ENCODE results near the gene PPARGC1A. TPM values are rescaled to one million over a fixed set of nuclear protein-coding genes. Genes with fewer than 3 reads are reported as not detected.

PPARGC1A gene
- total RNA-seq, 2 experiments from 2014 or later, result not detected

GRCh38 chr4:23922541-23923111, 32.8 kb upstream of the PPARGC1A start:
- Mint-ChIP-seq H3K4me3 (no peak overlapping the region), H3K36me3 (no peaks in the 10 kb centered on the region), H3K9me3 (peaks cover 2% of the 10 kb centered on the region), H3K27me3 (no peaks in the 10 kb centered on the region), H3K4me1 (no peaks in the 10 kb centered on the region), H3K27ac (no peak overlapping the region)
- DNase-seq (no peak), ATAC-seq (ENCODE audit: low read depth) (no peak)
- POLR2A ChIA-PET, result no interaction called here

DNA sequence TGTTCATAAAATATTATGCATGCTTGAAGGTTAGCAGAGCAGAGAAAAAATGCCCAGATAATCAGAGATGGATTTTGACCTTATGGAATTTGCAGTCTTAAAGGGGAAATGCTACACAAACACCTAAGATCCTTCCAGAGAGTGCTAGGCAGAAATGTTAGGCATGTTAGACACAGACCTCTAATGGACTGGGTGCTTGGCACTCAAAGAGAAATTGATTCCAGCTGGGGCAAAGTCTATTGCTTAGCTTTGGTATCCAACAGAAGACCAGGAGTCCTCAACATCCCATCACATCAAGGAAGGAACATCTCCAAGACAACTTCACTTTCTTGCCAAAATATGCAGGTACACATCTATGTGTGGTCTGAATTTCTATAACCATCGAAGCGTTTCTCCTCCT, 32.2 kb upstream of the PPARGC1A start:
- Mint-ChIP-seq H3K9me3 (peaks cover 2% of the 10 kb centered on the region), H3K27me3 (no peaks in the 10 kb centered on the region), H3K4me3 (no peak overlapping the region), H3K4me1 (no peaks in the 10 kb centered on the region), H3K36me3 (no peaks in the 10 kb centered on the region), H3K27ac (no peak overlapping the region)
- DNase-seq (no peak), ATAC-seq (ENCODE audit: low read depth) (no peak)
- POLR2A ChIA-PET, result no interaction called here

DNA sequence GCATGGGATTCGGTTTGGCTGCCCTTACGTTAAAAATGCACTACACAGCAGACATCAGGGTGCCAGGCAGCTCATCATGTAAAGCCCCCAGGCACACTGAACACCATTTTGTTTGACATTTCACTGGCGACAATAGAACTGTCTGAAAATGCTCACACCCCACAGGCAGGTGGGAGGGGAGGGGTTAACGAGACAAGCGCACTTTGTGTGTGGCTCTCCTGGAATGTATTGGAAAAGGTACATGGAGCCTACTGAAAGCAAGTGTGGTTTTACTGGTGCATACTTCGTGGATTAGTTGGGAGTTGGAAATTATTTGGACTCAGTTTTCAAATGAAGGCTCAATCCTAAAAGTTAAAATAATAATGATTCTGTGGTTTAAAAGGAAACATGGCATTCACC, 31.6 kb upstream of the PPARGC1A start:
- peaks cover 2% of the 10 kb centered on the region for H3K9me3 Mint-ChIP-seq
- no peaks in the 10 kb centered on the region for H3K4me1 Mint-ChIP-seq
- no peak for DNase-seq
- ATAC-seq (ENCODE audit: low read depth), result no peak
- H3K27me3 Mint-ChIP-seq, result no peaks in the 10 kb centered on the region
- no peaks in the 10 kb centered on the region for H3K36me3 Mint-ChIP-seq
- H3K27ac Mint-ChIP-seq, result no peak overlapping the region
- H3K4me3 Mint-ChIP-seq, result no peak overlapping the region
- POLR2A ChIA-PET, result no interaction called here

DNA sequence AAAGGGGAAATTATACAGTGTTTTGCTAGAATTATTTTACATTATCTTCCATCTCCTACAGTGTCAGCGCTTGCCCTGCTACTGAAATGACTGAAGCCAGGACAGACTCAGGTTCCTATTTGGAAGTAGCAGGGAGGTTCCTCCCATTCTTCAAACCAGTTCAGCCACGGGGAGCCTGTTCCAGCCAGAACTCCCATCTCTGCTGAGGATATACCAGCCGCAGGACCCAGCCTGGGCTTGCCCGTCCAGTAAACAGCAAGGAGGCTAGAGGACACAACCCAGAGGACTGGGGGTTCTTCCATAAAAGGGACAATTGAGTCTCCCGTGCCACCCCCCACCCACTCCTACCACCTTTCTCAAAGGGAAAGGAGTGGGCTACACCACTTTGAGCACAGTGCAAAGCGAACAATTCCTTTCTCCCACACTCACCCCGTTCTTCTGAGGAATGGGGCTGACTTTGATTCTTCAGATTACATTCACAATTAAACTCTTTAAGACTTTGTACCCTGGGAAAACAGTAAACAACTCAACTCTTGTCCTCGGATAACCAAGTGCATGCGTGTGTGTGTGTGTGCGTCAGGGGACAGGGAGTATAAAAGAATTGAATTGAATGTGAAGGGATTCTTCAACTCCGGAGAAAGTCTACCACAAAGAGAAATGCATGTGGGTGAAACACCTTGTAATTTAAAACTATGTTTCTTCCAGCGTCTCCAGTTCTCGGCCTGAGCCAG, 31.0 kb upstream of the PPARGC1A start:
- Mint-ChIP-seq H3K4me3 (no peak overlapping the region), H3K9me3 (peaks cover 2% of the 10 kb centered on the region), H3K36me3 (no peaks in the 10 kb centered on the region), H3K27ac (no peak overlapping the region), H3K4me1 (no peaks in the 10 kb centered on the region), H3K27me3 (no peaks in the 10 kb centered on the region)
- POLR2A ChIA-PET, result no interaction called here
- ATAC-seq (ENCODE audit: low read depth) (no peak), DNase-seq (no peak)

DNA sequence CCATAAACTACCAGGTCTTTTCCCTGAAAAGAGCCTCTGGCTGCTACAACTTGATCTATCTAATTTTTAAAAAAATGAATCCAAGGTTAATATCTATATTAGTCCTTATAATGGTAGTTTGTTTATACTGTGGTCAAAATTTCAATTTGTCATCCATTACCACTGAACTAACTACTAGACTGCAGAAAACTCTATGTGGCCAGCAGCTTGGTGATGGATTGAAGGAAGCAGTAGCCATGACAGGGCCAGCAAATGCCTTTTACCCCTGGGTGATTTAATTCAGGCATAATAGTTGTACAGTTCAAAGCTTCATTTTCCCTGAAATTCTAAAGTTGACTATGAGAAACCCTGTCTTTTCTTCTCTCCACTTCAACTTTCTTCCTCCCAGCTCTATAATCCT, 30.4 kb upstream of the PPARGC1A start:
- ATAC-seq (ENCODE audit: low read depth) (no peak), DNase-seq (no peak)
- H3K9me3 Mint-ChIP-seq, result peaks cover 2% of the 10 kb centered on the region
- H3K4me3 Mint-ChIP-seq, result no peak overlapping the region
- no peaks in the 10 kb centered on the region for H3K4me1 Mint-ChIP-seq
- POLR2A ChIA-PET, result no interaction called here
- peaks cover 2% of the 10 kb centered on the region for H3K27me3 Mint-ChIP-seq
- H3K36me3 Mint-ChIP-seq, result no peaks in the 10 kb centered on the region
- H3K27ac Mint-ChIP-seq, result no peak overlapping the region

- Mint-ChIP-seq H3K27ac (no peak overlapping the region), H3K4me3 (no peak overlapping the region), H3K36me3 (no peaks in the 10 kb centered on the region), H3K4me1 (no peaks in the 10 kb centered on the region), H3K9me3 (no peaks in the 10 kb centered on the region), H3K27me3 (peaks cover 2% of the 10 kb centered on the region)
- ATAC-seq (ENCODE audit: low read depth), result no peak
- no peak for DNase-seq
- POLR2A ChIA-PET, result no interaction called here
These were observed 26.4 kb upstream of the PPARGC1A start for GRCh38 chr4:23916282-23916681.

GRCh38 chr4:23915459-23916132, 25.7 kb upstream of the PPARGC1A start:
- ATAC-seq (ENCODE audit: low read depth) (no peak), DNase-seq (no peak)
- POLR2A ChIA-PET, result no interaction called here
- no peaks in the 10 kb centered on the region for H3K4me1 Mint-ChIP-seq
- no peaks in the 10 kb centered on the region for H3K9me3 Mint-ChIP-seq
- H3K27ac Mint-ChIP-seq, result no peak overlapping the region
- no peak overlapping the region for H3K4me3 Mint-ChIP-seq
- H3K36me3 Mint-ChIP-seq, result no peaks in the 10 kb centered on the region
- peaks cover 2% of the 10 kb centered on the region for H3K27me3 Mint-ChIP-seq

GRCh38 chr4:23911675-23912455, 22.0 kb upstream of the PPARGC1A start:
- no peaks in the 10 kb centered on the region for H3K36me3 Mint-ChIP-seq
- DNase-seq (no peak), ATAC-seq (ENCODE audit: low read depth) (no peak)
- H3K4me1 Mint-ChIP-seq, result no peaks in the 10 kb centered on the region
- no peak overlapping the region for H3K27ac Mint-ChIP-seq
- no peaks in the 10 kb centered on the region for H3K9me3 Mint-ChIP-seq
- POLR2A ChIA-PET, result no interaction called here
- H3K4me3 Mint-ChIP-seq, result no peak overlapping the region
- peaks cover 2% of the 10 kb centered on the region for H3K27me3 Mint-ChIP-seq

- Mint-ChIP-seq H3K36me3 (no peaks in the 10 kb centered on the region), H3K4me1 (no peaks in the 10 kb centered on the region), H3K9me3 (no peaks in the 10 kb centered on the region), H3K27ac (no peak overlapping the region), H3K4me3 (no peak overlapping the region), H3K27me3 (no peaks in the 10 kb centered on the region)
- POLR2A ChIA-PET, result no interaction called here
- ATAC-seq (ENCODE audit: low read depth) (no peak), DNase-seq (no peak)
These were observed 19.8 kb upstream of the PPARGC1A start for GRCh38 chr4:23909671-23910070.

DNA sequence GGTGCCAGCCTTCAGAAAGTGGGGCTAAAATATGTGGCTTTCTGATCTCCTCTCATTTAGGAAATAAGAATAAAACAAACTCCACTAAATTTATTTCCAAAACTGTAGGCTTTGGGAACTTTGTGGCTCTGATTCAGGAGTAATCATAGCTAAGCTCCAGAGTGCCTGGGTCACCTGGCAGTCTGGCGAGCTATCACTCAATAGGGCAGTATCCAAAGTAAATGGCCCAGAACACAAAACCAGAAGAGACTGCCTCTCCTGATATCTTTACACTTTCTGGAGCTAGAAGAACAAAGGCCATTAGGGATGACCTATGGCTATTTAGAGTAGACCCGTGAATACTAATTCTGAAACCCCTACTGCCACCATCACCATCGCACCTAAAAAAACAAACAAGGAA, 17.0 kb upstream of the PPARGC1A start:
- H3K4me3 Mint-ChIP-seq, result no peak overlapping the region
- no peaks in the 10 kb centered on the region for H3K4me1 Mint-ChIP-seq
- H3K36me3 Mint-ChIP-seq, result no peaks in the 10 kb centered on the region
- DNase-seq, result no peak
- POLR2A ChIA-PET, result no interaction called here
- H3K27ac Mint-ChIP-seq, result no peak overlapping the region
- no peaks in the 10 kb centered on the region for H3K27me3 Mint-ChIP-seq
- no peak for ATAC-seq (ENCODE audit: low read depth)
- no peaks in the 10 kb centered on the region for H3K9me3 Mint-ChIP-seq

- no peaks in the 10 kb centered on the region for H3K4me1 Mint-ChIP-seq
- H3K36me3 Mint-ChIP-seq, result no peaks in the 10 kb centered on the region
- ATAC-seq (ENCODE audit: low read depth) (no peak), DNase-seq (no peak)
- H3K9me3 Mint-ChIP-seq, result no peaks in the 10 kb centered on the region
- POLR2A ChIA-PET, result no interaction called here
- no peak overlapping the region for H3K27ac Mint-ChIP-seq
- H3K27me3 Mint-ChIP-seq, result no peaks in the 10 kb centered on the region
- H3K4me3 Mint-ChIP-seq, result no peak overlapping the region
These were observed 14.8 kb upstream of the PPARGC1A start for GRCh38 chr4:23904639-23905071.

- Mint-ChIP-seq H3K36me3 (no peaks in the 10 kb centered on the region), H3K9me3 (no peaks in the 10 kb centered on the region), H3K4me3 (no peak overlapping the region), H3K27ac (no peak overlapping the region), H3K4me1 (no peaks in the 10 kb centered on the region), H3K27me3 (no peaks in the 10 kb centered on the region)
- POLR2A ChIA-PET, result no interaction called here
- DNase-seq (no peak), ATAC-seq (ENCODE audit: low read depth) (no peak)
These were observed 14.1 kb upstream of the PPARGC1A start for GRCh38 chr4:23903859-23904438.

DNA sequence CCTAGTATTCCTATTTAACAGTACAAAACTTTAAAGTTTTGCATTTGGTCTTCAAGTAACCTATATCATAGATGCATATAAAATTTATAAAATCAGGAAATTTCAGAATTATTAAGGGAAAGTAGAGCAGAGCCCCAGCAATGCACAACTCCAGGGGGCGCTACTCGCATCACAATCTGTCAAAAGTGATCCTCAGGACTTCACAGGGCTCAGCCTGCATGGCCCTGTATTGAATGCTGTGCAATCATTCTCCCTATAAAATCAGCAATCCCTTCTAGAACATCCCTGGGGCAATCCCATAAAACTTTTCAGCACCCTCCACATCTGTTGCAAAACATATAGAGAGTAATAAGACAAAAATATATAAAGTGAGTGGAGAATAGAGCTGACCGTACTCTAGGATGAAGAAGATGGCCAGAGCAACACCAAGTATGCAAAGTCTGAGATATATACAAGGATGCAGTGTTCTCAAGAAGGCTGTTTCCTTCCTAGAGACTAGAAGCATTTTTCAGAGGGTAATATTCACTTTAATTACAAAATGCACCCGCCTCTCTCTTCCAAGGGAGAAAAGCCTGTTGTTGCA, 12.5 kb upstream of the PPARGC1A start:
- H3K27me3 Mint-ChIP-seq, result no peaks in the 10 kb centered on the region
- DNase-seq (no peak), ATAC-seq (ENCODE audit: low read depth) (no peak)
- H3K27ac Mint-ChIP-seq, result no peak overlapping the region
- POLR2A ChIA-PET, result no interaction called here
- H3K4me1 Mint-ChIP-seq, result no peaks in the 10 kb centered on the region
- no peaks in the 10 kb centered on the region for H3K36me3 Mint-ChIP-seq
- no peak overlapping the region for H3K4me3 Mint-ChIP-seq
- no peaks in the 10 kb centered on the region for H3K9me3 Mint-ChIP-seq
